Measurements from ENCODE around the gene BRINP3.
"Not testable (repeated sequence)": the region's sequence is repeated elsewhere in the genome, so short reads cannot be mapped to it uniquely, and the experiment has no call there.

DNA sequence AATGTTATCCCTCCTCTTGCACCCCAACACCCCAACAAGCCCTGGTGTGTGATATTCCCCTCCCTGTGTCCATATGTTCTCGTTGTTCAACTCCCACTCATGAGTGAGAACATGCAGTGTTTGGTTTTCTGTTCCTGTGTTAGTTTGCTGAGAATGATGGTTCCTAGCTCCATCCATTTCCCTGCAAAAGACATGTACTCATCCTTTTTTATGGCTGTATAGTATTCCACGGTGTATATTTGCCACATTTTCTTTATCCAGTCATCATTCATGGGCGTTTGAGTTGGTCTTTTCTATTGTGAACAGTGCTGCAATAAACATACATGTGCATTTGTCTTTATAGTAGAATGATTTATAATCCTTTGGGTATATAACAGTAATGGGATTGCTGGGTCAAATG, 26.9 kb upstream of the BRINP3 start:
- TF ChIP-seq, protein P1, sequence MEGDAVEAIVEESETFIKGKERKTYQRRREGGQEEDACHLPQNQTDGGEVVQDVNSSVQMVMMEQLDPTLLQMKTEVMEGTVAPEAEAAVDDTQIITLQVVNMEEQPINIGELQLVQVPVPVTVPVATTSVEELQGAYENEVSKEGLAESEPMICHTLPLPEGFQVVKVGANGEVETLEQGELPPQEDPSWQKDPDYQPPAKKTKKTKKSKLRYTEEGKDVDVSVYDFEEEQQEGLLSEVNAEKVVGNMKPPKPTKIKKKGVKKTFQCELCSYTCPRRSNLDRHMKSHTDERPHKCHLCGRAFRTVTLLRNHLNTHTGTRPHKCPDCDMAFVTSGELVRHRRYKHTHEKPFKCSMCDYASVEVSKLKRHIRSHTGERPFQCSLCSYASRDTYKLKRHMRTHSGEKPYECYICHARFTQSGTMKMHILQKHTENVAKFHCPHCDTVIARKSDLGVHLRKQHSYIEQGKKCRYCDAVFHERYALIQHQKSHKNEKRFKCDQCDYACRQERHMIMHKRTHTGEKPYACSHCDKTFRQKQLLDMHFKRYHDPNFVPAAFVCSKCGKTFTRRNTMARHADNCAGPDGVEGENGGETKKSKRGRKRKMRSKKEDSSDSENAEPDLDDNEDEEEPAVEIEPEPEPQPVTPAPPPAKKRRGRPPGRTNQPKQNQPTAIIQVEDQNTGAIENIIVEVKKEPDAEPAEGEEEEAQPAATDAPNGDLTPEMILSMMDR (IDR thresholded peaks at IDR 0.05) = not testable (repeated sequence)
- not testable (repeated sequence) for TF ChIP-seq POLR2AphosphoS5 (IDR thresholded peaks at IDR 0.05)

Data from stomach (tissue), 4 donors.